Natural killer cell (primary cell): ENCODE measurements around the gene CD48. TPM values are rescaled to one million over a fixed set of nuclear protein-coding genes. Genes with fewer than 3 reads are reported as not detected.

ENCODE experiments used
- ATAC-seq, 3 donors: fragments of 150-1000 bp in 2 of 3; fragments of 200-7000 bp in 1 of 3; cut with Tn5 transposase; 1 replicate in 1 of 3; 2 replicates in 2 of 3; pipeline ENCODE4 v1.10.0; 2021; ENCODE audit warnings: mild to moderate bottlenecking in 2 of 3, moderate library complexity in 2 of 3
- DNase-seq, 2 donors: peaks; one replicate each; pipeline versions ENCODE4 v3.0.0 to v3.0.0-alpha.2; 2013 to 2021; ENCODE audit warnings: mixed read lengths in 1 of 2
- H3K27ac ChIP-seq: one replicate; pipeline ENCODE4 v1.5.1; 2013; ENCODE audit warnings: mild to moderate bottlenecking, low read length
- H3K27me3 ChIP-seq: one replicate; pipeline ENCODE4 v1.6.1; 2013; ENCODE audit warnings: low read length; ENCODE audit not compliant: control insufficient read depth, insufficient read depth
- H3K36me3 ChIP-seq: one replicate; pipeline ENCODE4 v1.6.1; 2013; ENCODE audit warnings: low read length; ENCODE audit not compliant: control insufficient read depth, insufficient read depth
- H3K4me1 ChIP-seq: one replicate; pipeline ENCODE4 v1.6.1; 2013; ENCODE audit warnings: low read length; ENCODE audit not compliant: control insufficient read depth, insufficient read depth
- H3K4me3 ChIP-seq: one replicate; pipeline ENCODE4 v1.5.1; 2013; ENCODE audit warnings: low read length
- H3K9me3 ChIP-seq: one replicate; pipeline ENCODE4 v1.6.1; 2013; ENCODE audit warnings: low read length; ENCODE audit not compliant: control insufficient read depth, insufficient read depth
- H3K27ac Mint-ChIP-seq, 2 donors: one replicate each; pipeline ENCODE4 v1.8.0; 2022; ENCODE audit warnings: mild to moderate bottlenecking in 2 of 2, mixed read lengths in 2 of 2, moderate library complexity in 1 of 2
- H3K27me3 Mint-ChIP-seq, 2 donors: one replicate each; pipeline ENCODE4 v1.8.0; 2022; ENCODE audit warnings: low read depth in 2 of 2, mixed read lengths in 2 of 2
- H3K36me3 Mint-ChIP-seq: one replicate; pipeline ENCODE4 v1.8.0; 2022; ENCODE audit warnings: mixed read lengths
- H3K4me1 Mint-ChIP-seq, 2 donors: one replicate each; pipeline ENCODE4 v1.8.0; 2022; ENCODE audit warnings: mixed read lengths in 2 of 2
- H3K4me3 Mint-ChIP-seq: one replicate; pipeline ENCODE4 v1.8.0; 2022; ENCODE audit warnings: mild to moderate bottlenecking, moderate library complexity, mixed read lengths
- H3K9me3 Mint-ChIP-seq, 2 donors: one replicate each; pipeline ENCODE4 v1.8.0; 2022; ENCODE audit warnings: mixed read lengths in 2 of 2
- CTCF ChIP-seq: fragments of 200-600 bp; IDR thresholded peaks from one replicate; pipeline ENCODE4 v1.8.0; 2022; ENCODE audit warnings: antibody characterized with exemption
- WGBS: methylation state at CpG from one replicate; pipeline ENCODE4 v1.1.7; 2013; ENCODE audit warnings: missing lambda C conversion rate; ENCODE audit not compliant: insufficient coverage; 5-methylcytosine and 5-hydroxymethylcytosine counted together
- intact Hi-C: fragments of 100-400 bp; cut with micrococcal nuclease; formaldehyde crosslinking; loops from one replicate; pipeline ENCODE4 v1.14.2; 2022
- total RNA-seq, 4 donors: library from RNA; stranded (reverse); fragments of 120-200 nt in 1 of 4; gene quantifications; one replicate each; pipeline versions ENCODE4 v1.2.3 to v1.2.4, GENCODE V29; 2013 to 2022

The CD48 gene
- total RNA-seq, 3 donors from 2014 or later (not counting 1 experiment from before 2014, with no cell fraction given), result 213 to 249 (median 223) TPM

GRCh38 chr1:160741092-160741501 is 29.5 kb upstream of the CD48 start:
- H3K27me3 ChIP-seq, result no peaks in the 10 kb centered on the region
- DNase-seq (peak in 1 of 2 donors; percentile 61), ATAC-seq (peak; percentile 24 to 62 (median 51))
- peak overlapping the region; percentile 87 for H3K27ac ChIP-seq
- intact Hi-C loops, result loop anchor here (10.0 kb wide), 1 partner anchor 306 kb away; no protein-coding TSS in a partner anchor
- WGBS, result 40% methylated on average over 4 of the region's 4 CpGs
- Mint-ChIP-seq H3K4me3 (peak overlapping the region; percentile 88), H3K27me3 (no peaks in the 10 kb centered on the region), H3K27ac (peak overlapping the region; percentile 88 to 96), H3K4me1 (peaks cover 84 to 94% of the 10 kb centered on the region in 2 donors), H3K9me3 (peaks cover 0 to 10% of the 10 kb centered on the region in 2 donors), H3K36me3 (peaks cover 29% of the 10 kb centered on the region)
- peaks cover 55% of the 10 kb centered on the region for H3K4me1 ChIP-seq
- H3K36me3 ChIP-seq, result peaks cover 11% of the 10 kb centered on the region
- H3K4me3 ChIP-seq, result peak overlapping the region; percentile 43
- no peak for TF ChIP-seq CTCF
- peaks cover 12% of the 10 kb centered on the region for H3K9me3 ChIP-seq

DNA sequence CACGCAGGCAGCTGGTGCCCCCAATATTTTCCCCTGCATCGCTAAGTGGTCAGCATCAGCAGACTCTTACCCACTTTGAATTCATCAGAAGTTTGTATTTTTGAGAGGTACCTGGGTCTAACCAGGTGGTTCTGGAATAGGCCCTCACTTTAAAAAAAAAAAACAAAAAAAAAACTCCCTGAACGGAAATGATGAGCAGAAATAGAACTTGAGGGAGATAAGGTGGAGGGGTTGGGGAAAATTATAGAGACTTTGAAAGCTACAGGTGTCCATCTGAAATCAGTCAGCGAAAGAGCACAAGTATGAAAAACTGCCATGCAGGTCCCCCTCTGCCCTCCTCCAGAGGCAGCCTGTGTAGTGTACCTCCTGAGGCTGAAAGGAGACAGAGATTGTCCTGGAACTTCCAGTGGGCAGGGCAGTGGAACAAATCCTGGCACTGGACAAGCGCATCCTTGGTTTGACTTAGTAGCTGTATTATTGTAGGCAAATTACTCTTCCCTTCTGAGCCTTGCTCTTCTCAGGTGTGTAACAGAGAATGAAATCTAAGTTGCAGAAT is 28.6 kb upstream of the CD48 start:
- H3K4me1 ChIP-seq, result peaks cover 50% of the 10 kb centered on the region
- H3K27ac Mint-ChIP-seq, result peak overlapping the region; percentile 88 to 96
- peak overlapping the region; percentile 43 for H3K4me3 ChIP-seq

DNA sequence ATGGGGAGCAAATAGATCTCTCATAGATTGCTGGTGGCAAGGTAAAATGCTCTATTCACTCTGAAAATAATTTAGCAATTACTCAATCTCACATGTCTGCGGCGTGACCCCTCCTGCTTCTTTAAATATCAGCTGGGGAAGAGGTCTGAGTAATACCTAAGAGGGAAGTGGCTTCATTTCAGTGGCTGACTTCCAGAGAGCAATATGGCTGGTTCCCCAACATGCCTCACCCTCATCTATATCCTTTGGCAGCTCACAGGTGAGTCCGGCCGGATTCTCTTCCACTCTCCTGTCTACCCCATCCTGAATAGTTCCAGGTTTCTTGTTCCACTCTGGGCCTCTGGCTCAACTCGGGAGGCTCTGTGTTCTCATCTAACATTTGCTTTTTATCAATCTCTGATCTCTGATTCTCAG is 27.5 kb upstream of the CD48 start, which contains the start of gene SLAMF7:
TSS of gene SLAMF7 (plus strand) at position 150 of the 414 bp plus-strand sequence. CDS start at position 205, 55 bp downstream.
- ATAC-seq (peak; percentile 71 to 84 (median 76)), DNase-seq (peak; percentile 63 to 75)
- no peaks in the 10 kb centered on the region for H3K27me3 ChIP-seq
- H3K4me3 Mint-ChIP-seq, result peak within 1 kb of the TSS; percentile 88
- TF ChIP-seq CTCF, result no peak
- H3K4me1 ChIP-seq, result peaks cover 43% of the 10 kb centered on the region
- H3K27ac ChIP-seq, result peak within 1 kb of the TSS; percentile 87
- 29% methylated on average over 2 of the region's 5 CpGs for WGBS
- H3K9me3 ChIP-seq, result peaks cover 12% of the 10 kb centered on the region
- peaks cover 0 to 10% of the 10 kb centered on the region in 2 donors for H3K9me3 Mint-ChIP-seq
- H3K27ac Mint-ChIP-seq, result peak within 1 kb of the TSS; percentile 88 to 96
- peaks cover 11% of the 10 kb centered on the region for H3K36me3 ChIP-seq
- H3K4me1 Mint-ChIP-seq, result peaks cover 74 to 91% of the 10 kb centered on the region in 2 donors
- H3K36me3 Mint-ChIP-seq, result peaks cover 29% of the 10 kb centered on the region
- intact Hi-C loops, result loop anchor here (1.0 to 2.0 kb wide), 5 partner anchors 12 to 106 kb away; partner anchors contain the start of gene LY9
- H3K4me3 ChIP-seq, result peak within 1 kb of the TSS; percentile 43
- no peaks in the 10 kb centered on the region for H3K27me3 Mint-ChIP-seq

More for the DNA sequence above, 28.6 kb upstream of the CD48 start:
- 55% methylated on average over 4 of the region's 5 CpGs for WGBS
- Histone ChIP-seq H3K27me3 (no peaks in the 10 kb centered on the region), H3K9me3 (peaks cover 12% of the 10 kb centered on the region), H3K36me3 (peaks cover 11% of the 10 kb centered on the region), H3K27ac (peak overlapping the region; percentile 87)
- peaks cover 0 to 10% of the 10 kb centered on the region in 2 donors for H3K9me3 Mint-ChIP-seq
- no peak for DNase-seq
- peaks cover 32% of the 10 kb centered on the region for H3K36me3 Mint-ChIP-seq
- H3K4me3 Mint-ChIP-seq, result peak overlapping the region; percentile 88
- intact Hi-C loops, result loop anchor here (10.0 kb wide), 1 partner anchor 305 kb away; no protein-coding TSS in a partner anchor
- H3K27me3 Mint-ChIP-seq, result no peaks in the 10 kb centered on the region
- no peak for ATAC-seq
- H3K4me1 Mint-ChIP-seq, result peaks cover 79 to 91% of the 10 kb centered on the region in 2 donors
- TF ChIP-seq CTCF, result no peak
